ENCODE results near the gene RBM19. TPM values are rescaled to one million over a fixed set of nuclear protein-coding genes. Genes with fewer than 3 reads are reported as not detected.

RBM19 gene
- total and polyA plus RNA-seq, 2 donors (not counting 1 experiment from before 2014, with no cell fraction given), result 10.5 to 16.5 TPM

DNA sequence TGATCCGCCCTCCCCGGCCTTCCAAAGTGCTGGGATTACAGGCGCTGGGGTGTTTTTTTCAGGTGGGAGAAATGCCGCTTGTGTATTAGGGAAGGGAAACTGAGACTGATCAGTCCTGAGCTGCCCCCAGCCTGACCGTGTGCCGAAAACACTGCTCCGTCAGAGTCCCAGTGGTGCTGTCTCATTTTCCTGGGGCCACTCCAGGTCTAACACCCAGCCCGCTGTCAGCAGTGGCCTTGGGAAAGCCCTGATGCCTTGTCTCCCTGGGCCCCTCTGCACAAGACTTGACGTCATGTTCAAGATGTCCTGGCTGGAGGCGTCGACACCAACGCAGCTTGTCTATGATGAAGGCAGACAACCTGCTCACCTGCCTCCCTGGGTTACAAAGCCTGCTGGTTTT, 165.9 kb downstream of the RBM19 start:
- no peaks in the 10 kb centered on the region for H3K9me3 ChIP-seq (ENCODE audit: control insufficient read depth, insufficient read depth, low read depth, low read length)
- H3K4me2 ChIP-seq (ENCODE audit: extremely low read depth, insufficient read depth, low read length), result no peak overlapping the region
- no peak for TF ChIP-seq EZH2 (IDR thresholded peaks at IDR 0.05; ENCODE audit: low read length, missing control alignments)
- TF ChIP-seq, protein P1, sequence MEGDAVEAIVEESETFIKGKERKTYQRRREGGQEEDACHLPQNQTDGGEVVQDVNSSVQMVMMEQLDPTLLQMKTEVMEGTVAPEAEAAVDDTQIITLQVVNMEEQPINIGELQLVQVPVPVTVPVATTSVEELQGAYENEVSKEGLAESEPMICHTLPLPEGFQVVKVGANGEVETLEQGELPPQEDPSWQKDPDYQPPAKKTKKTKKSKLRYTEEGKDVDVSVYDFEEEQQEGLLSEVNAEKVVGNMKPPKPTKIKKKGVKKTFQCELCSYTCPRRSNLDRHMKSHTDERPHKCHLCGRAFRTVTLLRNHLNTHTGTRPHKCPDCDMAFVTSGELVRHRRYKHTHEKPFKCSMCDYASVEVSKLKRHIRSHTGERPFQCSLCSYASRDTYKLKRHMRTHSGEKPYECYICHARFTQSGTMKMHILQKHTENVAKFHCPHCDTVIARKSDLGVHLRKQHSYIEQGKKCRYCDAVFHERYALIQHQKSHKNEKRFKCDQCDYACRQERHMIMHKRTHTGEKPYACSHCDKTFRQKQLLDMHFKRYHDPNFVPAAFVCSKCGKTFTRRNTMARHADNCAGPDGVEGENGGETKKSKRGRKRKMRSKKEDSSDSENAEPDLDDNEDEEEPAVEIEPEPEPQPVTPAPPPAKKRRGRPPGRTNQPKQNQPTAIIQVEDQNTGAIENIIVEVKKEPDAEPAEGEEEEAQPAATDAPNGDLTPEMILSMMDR (conservative IDR thresholded peaks at IDR 0.05 in 1 of 2, IDR thresholded peaks at IDR 0.05 in 1 of 2; ENCODE audit: low read depth in 1 of 2, low read length in 2 of 2), result no peak
- peaks cover 5% of the 10 kb centered on the region for H3K27me3 ChIP-seq (ENCODE audit: control insufficient read depth, insufficient read depth, low read length)
- H3K27ac ChIP-seq (ENCODE audit: insufficient read depth, low read length), result no peak overlapping the region
- DNase-seq (ENCODE audit: low read depth in 2 of 2), result no peak
- no peak overlapping the region for H3K9ac ChIP-seq (ENCODE audit: insufficient read depth, low read length)
- no peak overlapping the region for H2AFZ ChIP-seq (ENCODE audit: low read length)
- H3K79me2 ChIP-seq (ENCODE audit: control insufficient read depth, insufficient read depth, low read length), result no peaks in the 10 kb centered on the region
- H3K4me3 ChIP-seq (replicated peaks in 1 of 4; ENCODE audit: control extremely low read depth in 1 of 4, insufficient read depth in 1 of 4, low read depth in 3 of 4, low read length in 4 of 4), result no peak overlapping the region
- no peaks in the 10 kb centered on the region for H3K36me3 ChIP-seq (ENCODE audit: control insufficient read depth, insufficient read depth, low read length)
- no peaks in the 10 kb centered on the region for H4K20me1 ChIP-seq (ENCODE audit: control insufficient read depth, extremely low read depth, insufficient read depth, low read length)
- no peaks in the 10 kb centered on the region for H3K4me1 ChIP-seq (ENCODE audit: control insufficient read depth, extremely low read depth, insufficient read depth, low read length)

DNA sequence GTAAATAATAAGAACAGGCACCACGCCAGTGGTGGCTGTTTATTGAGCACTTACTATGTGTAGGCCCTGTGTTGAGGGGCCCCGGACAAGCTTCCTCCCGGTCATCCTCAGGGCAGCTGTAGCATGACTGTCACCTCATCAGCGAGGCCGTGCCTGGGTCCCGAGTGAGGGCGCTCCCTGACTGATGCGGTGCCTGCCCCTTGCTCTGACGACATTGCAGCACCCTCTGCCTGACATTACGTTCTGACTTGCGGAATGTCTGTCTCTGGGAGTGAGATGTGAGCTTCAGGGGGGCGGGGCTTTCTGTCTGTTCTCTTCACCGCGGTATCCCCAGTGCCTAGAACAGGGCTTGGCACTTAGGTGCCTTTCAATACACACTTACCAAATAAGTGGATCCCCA, 167.6 kb downstream of the RBM19 start:
- H3K4me2 ChIP-seq (ENCODE audit: extremely low read depth, insufficient read depth, low read length), result no peak overlapping the region
- DNase-seq (ENCODE audit: low read depth in 2 of 2), result no peak
- peaks cover 5% of the 10 kb centered on the region for H3K27me3 ChIP-seq (ENCODE audit: control insufficient read depth, insufficient read depth, low read length)
- no peak overlapping the region for H3K9ac ChIP-seq (ENCODE audit: insufficient read depth, low read length)
- H3K9me3 ChIP-seq (ENCODE audit: control insufficient read depth, insufficient read depth, low read depth, low read length), result no peaks in the 10 kb centered on the region
- H3K4me1 ChIP-seq (ENCODE audit: control insufficient read depth, extremely low read depth, insufficient read depth, low read length), result no peaks in the 10 kb centered on the region
- H4K20me1 ChIP-seq (ENCODE audit: control insufficient read depth, extremely low read depth, insufficient read depth, low read length), result no peaks in the 10 kb centered on the region
- no peak overlapping the region for H2AFZ ChIP-seq (ENCODE audit: low read length)
- H3K79me2 ChIP-seq (ENCODE audit: control insufficient read depth, insufficient read depth, low read length), result no peaks in the 10 kb centered on the region
- no peaks in the 10 kb centered on the region for H3K36me3 ChIP-seq (ENCODE audit: control insufficient read depth, insufficient read depth, low read length)
- no peak for TF ChIP-seq EZH2 (IDR thresholded peaks at IDR 0.05; ENCODE audit: low read length, missing control alignments)
- TF ChIP-seq, protein P1 (conservative IDR thresholded peaks at IDR 0.05 in 1 of 2, IDR thresholded peaks at IDR 0.05 in 1 of 2; ENCODE audit: low read depth in 1 of 2, low read length in 2 of 2), result no peak
- H3K27ac ChIP-seq (ENCODE audit: insufficient read depth, low read length), result no peak overlapping the region
- no peak overlapping the region for H3K4me3 ChIP-seq (replicated peaks in 1 of 4; ENCODE audit: control extremely low read depth in 1 of 4, insufficient read depth in 1 of 4, low read depth in 3 of 4, low read length in 4 of 4)

DNA sequence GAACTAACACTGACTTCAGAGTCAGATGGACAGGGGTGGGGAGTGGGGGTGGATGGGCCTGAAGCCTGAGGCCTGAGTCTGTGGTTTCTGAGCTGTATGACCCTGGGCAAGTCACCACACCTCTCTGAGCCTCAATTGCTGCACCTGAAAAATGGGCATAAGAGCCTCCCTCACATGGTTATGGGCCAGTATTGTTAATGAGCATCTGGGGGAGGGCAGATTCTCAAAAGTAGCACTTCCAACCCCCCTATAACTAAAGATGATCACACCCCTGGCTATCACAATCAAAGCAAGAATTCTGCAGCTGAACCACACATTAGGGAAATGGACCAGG, 168.6 kb downstream of the RBM19 start:
- no peak overlapping the region for H3K27ac ChIP-seq (ENCODE audit: insufficient read depth, low read length)
- H3K4me2 ChIP-seq (ENCODE audit: extremely low read depth, insufficient read depth, low read length), result no peak overlapping the region
- no peaks in the 10 kb centered on the region for H4K20me1 ChIP-seq (ENCODE audit: control insufficient read depth, extremely low read depth, insufficient read depth, low read length)
- no peaks in the 10 kb centered on the region for H3K9me3 ChIP-seq (ENCODE audit: control insufficient read depth, insufficient read depth, low read depth, low read length)
- no peak for DNase-seq (ENCODE audit: low read depth in 2 of 2)
- H3K79me2 ChIP-seq (ENCODE audit: control insufficient read depth, insufficient read depth, low read length), result no peaks in the 10 kb centered on the region
- no peaks in the 10 kb centered on the region for H3K4me1 ChIP-seq (ENCODE audit: control insufficient read depth, extremely low read depth, insufficient read depth, low read length)
- no peak overlapping the region for H2AFZ ChIP-seq (ENCODE audit: low read length)
- no peaks in the 10 kb centered on the region for H3K36me3 ChIP-seq (ENCODE audit: control insufficient read depth, insufficient read depth, low read length)
- TF ChIP-seq, protein P1 (conservative IDR thresholded peaks at IDR 0.05 in 1 of 2, IDR thresholded peaks at IDR 0.05 in 1 of 2; ENCODE audit: low read depth in 1 of 2, low read length in 2 of 2), result no peak
- TF ChIP-seq EZH2 (IDR thresholded peaks at IDR 0.05; ENCODE audit: low read length, missing control alignments), result no peak
- peaks cover 5% of the 10 kb centered on the region for H3K27me3 ChIP-seq (ENCODE audit: control insufficient read depth, insufficient read depth, low read length)
- no peak overlapping the region for H3K9ac ChIP-seq (ENCODE audit: insufficient read depth, low read length)
- H3K4me3 ChIP-seq (replicated peaks in 1 of 4; ENCODE audit: control extremely low read depth in 1 of 4, insufficient read depth in 1 of 4, low read depth in 3 of 4, low read length in 4 of 4), result no peak overlapping the region
